Spleen (tissue), 11 donors: Measurements from ENCODE around the gene LITAF. TPM values are rescaled to one million over a fixed set of nuclear protein-coding genes. Genes with fewer than 3 reads are reported as not detected.

Experiments used
- DNase-seq: peaks from one replicate; pipeline ENCODE4 v3.0.0-alpha.2; 2020
- H3K27ac ChIP-seq, 8 donors: fragments of 200-600 bp; sonication (generic) in 7 of 8; 1 replicate in 4 of 8; 2 replicates in 4 of 8; pipeline versions ENCODE4 v1.5.0 to v1.8.0; 2016 to 2021; ENCODE audit warnings: inconsistent platforms in 4 of 8, mild to moderate bottlenecking in 4 of 8, moderate library complexity in 1 of 8
- H3K27me3 ChIP-seq, 7 donors: fragments of 200-600 bp; sonication (generic) in 6 of 7; replicated peaks in 1 of 7; 1 replicate in 4 of 7; 2 replicates in 3 of 7; pipeline versions ENCODE4 v1.5.0 to v1.8.0; 2016 to 2021; ENCODE audit warnings: inconsistent platforms in 3 of 7, mild to moderate bottlenecking in 1 of 7
- H3K36me3 ChIP-seq, 6 donors: fragments of 200-600 bp; sonication (generic) in 5 of 6; 1 replicate in 4 of 6; 2 replicates in 2 of 6; pipeline versions ENCODE4 v1.5.0 to v1.8.0; 2016 to 2021; ENCODE audit warnings: inconsistent platforms in 2 of 6
- H3K4me1 ChIP-seq, 6 donors: fragments of 200-600 bp; sonication (generic) in 5 of 6; 1 replicate in 3 of 6; 2 replicates in 3 of 6; pipeline versions ENCODE4 v1.5.0 to v1.8.0; 2016 to 2021; ENCODE audit warnings: inconsistent platforms in 3 of 6
- H3K4me3 ChIP-seq, 8 donors: fragments of 200-600 bp; sonication (generic) in 7 of 8; 1 replicate in 4 of 8; 2 replicates in 4 of 8; pipeline versions ENCODE4 v1.5.0 to v1.8.0; 2016 to 2021; ENCODE audit warnings: inconsistent platforms in 4 of 8, mild to moderate bottlenecking in 4 of 8, moderate library complexity in 2 of 8
- H3K9me3 ChIP-seq, 8 donors: fragments of 200-600 bp; sonication (generic) in 7 of 8; 1 replicate in 4 of 8; 2 replicates in 4 of 8; pipeline versions ENCODE4 v1.5.0 to v1.8.0; 2016 to 2021; ENCODE audit warnings: inconsistent platforms in 4 of 8
- POLR2A ChIP-seq, 3 donors: fragments of 450-650 bp; IDR thresholded peaks; one replicate each; pipeline ENCODE4 v1.5.1; 2017; ENCODE audit warnings: antibody characterized with exemption in 3 of 3, mild to moderate bottlenecking in 1 of 3
- POLR2AphosphoS5 ChIP-seq, 3 donors: sonication (generic); formaldehyde crosslinking; IDR thresholded peaks; one replicate each; pipeline ENCODE4 v1.5.1; 2017; ENCODE audit warnings: antibody characterized with exemption in 3 of 3
- WGBS, 5 donors: extraction: QIAGEN DNeasy Blood & Tissue Kit in 3 of 5; methylation state at CpG; one replicate each; pipeline versions ENCODE4 v1.1.5 to v1.1.7; 2013 to 2018; 5-methylcytosine and 5-hydroxymethylcytosine counted together
- intact Hi-C: fragments of 100-400 bp; cut with DNase I; formaldehyde crosslinking; loops from one replicate; pipeline ENCODE4 v1.15.0; 2023; ENCODE audit warnings: low total_unique reads
- polyA plus RNA-seq, 3 donors: library from polyadenylated mRNA; stranded (reverse); fragments of 200-250 nt; gene quantifications; one replicate each; pipeline ENCODE4 v1.2.1, GENCODE V29; 2013
- total RNA-seq, 7 donors: library from RNA; depleted of rRNA in 3 of 7; stranded (reverse); fragments of >200 nt in 3 of 7; fragmentation: NEBNext Ultra II Directional in 4 of 7; extraction: Animal tissue kit (Norgen Biotek cat#: 25700) in 4 of 7; gene quantifications; one replicate each; pipeline versions ENCODE4 v1.1.0 to v1.2.1, GENCODE V29; 2016 to 2021
- TF ChIP-seq, protein P1 (sequence below), 11 experiments: fragments of 200-600 bp in 7 of 11; fragments of 450-650 bp in 4 of 11; sonication (generic) in 4 of 11; IDR thresholded peaks in 8 of 11; conservative IDR thresholded peaks in 3 of 11; 1 replicate in 7 of 11; 2 replicates in 4 of 11; pipeline versions ENCODE4 v1.4.0 to v1.8.0; 2016 to 2021; ENCODE audit warnings: antibody characterized with exemption in 11 of 11, inconsistent platforms in 4 of 11, mild to moderate bottlenecking in 1 of 11
- donor health status: healthy with polysubstance abuse.
- donor health status: DM: no; HTN: no; CAD: no; lungs with moderate emphysema.
- donor health status: DM: no; HTN: no; CAD: no.
- donor health status: Bipolar disorder and iron deficiency.
- donor health status: healthy.
- donor health status: DM: no; HTN: no; CAD: no.
- donor health status: DM: yes; HTN: yes; CAD: no.

Gene LITAF
- total and polyA plus RNA-seq, 10 donors, result 55.8 to 312 (median 162) TPM

DNA sequence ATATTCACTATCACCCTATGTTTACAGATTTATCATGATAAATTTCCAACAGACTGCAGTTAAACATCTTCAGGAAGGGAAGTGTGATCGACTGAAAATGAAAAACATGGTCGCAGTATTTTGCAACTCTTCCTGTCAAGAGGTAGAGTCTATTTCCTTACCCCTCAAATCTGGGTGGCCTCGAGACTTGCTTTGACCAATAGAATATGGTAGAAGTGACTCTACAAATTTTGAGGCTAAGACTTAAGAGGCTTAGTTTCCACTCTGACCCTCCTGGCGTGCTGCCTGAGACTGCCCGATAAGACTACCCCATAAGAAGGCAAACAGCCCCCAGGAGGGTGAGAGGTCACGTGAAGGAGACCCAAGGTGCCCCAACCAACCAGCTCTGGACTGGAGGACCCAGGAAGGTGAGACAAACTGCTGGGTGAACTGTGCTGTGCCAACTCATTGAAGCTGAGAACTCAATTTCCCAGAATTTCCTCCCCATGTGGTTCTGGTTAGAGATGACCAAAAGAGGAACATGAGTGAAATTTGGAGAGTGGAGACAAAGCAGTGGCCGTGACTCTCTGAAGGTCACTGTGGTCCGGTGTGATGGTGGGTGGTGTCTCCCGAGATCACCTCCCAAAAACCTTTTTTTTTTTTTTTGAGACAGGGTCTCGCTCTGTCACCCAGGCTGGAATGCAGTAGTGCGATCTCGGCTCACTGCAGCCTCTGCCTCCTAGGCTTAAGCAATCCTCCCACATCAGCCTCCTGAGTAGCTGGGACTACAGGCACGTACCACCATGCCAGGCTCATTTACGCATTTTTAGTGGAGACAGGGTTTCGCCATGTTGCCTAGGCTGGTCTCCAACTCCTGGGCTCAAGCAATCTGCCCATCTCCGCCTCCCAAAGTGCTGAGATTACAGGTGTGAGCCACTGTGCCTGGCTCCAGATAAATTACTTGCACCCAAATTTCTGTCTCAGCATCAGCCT is 38.2 kb upstream of the LITAF start:
- Histone ChIP-seq H3K4me1 (peaks cover 28 to 98% (median 66%) of the 10 kb centered on the region in 6 donors), H3K4me3 (peak overlapping the region in 1 of 8 donors; percentile 54), H3K36me3 (no peaks in the 10 kb centered on the region), H3K27me3 (no peaks in the 10 kb centered on the region), H3K9me3 (peaks cover 0 to 6% (median 0%) of the 10 kb centered on the region in 8 donors), H3K27ac (peak overlapping the region in 7 of 8 donors; percentile 70 to 93 (median 87))
- TF ChIP-seq, protein P1, sequence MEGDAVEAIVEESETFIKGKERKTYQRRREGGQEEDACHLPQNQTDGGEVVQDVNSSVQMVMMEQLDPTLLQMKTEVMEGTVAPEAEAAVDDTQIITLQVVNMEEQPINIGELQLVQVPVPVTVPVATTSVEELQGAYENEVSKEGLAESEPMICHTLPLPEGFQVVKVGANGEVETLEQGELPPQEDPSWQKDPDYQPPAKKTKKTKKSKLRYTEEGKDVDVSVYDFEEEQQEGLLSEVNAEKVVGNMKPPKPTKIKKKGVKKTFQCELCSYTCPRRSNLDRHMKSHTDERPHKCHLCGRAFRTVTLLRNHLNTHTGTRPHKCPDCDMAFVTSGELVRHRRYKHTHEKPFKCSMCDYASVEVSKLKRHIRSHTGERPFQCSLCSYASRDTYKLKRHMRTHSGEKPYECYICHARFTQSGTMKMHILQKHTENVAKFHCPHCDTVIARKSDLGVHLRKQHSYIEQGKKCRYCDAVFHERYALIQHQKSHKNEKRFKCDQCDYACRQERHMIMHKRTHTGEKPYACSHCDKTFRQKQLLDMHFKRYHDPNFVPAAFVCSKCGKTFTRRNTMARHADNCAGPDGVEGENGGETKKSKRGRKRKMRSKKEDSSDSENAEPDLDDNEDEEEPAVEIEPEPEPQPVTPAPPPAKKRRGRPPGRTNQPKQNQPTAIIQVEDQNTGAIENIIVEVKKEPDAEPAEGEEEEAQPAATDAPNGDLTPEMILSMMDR (IDR thresholded peaks at IDR 0.05 in 8 of 11, conservative IDR thresholded peaks at IDR 0.05 in 3 of 11), result no peak
- TF ChIP-seq POLR2AphosphoS5 (IDR thresholded peaks at IDR 0.05) (peak in 1 of 3 donors; percentile 23), POLR2A (IDR thresholded peaks at IDR 0.05) (no peak)
- 49 to 66% (median 59%) methylated on average over 15 to 16 of the region's 16 CpGs for WGBS, 5 donors
- intact Hi-C loops, result no loop called here
- no peak for DNase-seq

DNA sequence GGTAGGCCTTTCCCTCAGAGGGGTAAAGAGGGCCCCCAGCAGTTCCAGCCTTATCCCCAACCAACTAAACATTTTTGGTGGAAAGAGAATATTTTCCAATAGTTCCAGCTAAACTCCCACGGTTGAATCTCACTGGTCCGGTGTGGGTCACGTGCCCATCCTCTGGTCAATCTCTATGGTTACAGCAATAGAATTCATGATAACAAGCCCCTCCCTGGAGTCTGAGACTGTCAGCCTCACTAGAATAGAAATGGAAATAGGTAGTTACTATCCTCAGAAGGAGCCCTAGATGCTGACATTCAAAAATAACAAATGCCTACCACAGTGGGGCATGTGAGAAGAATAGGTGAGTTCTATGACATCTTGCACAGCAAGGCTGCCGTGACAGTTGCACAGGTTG is 37.5 kb upstream of the LITAF start:
- no peak for DNase-seq
- H3K4me3 ChIP-seq, result peak overlapping the region in 1 of 8 donors; percentile 54
- TF ChIP-seq POLR2A (IDR thresholded peaks at IDR 0.05) (no peak), POLR2AphosphoS5 (IDR thresholded peaks at IDR 0.05) (no peak)
- TF ChIP-seq, protein P1 (IDR thresholded peaks at IDR 0.05 in 8 of 11, conservative IDR thresholded peaks at IDR 0.05 in 3 of 11), result no peak
- H3K4me1 ChIP-seq, result peaks cover 28 to 98% (median 66%) of the 10 kb centered on the region in 6 donors
- no peaks in the 10 kb centered on the region for H3K36me3 ChIP-seq
- 90 to 95% (median 92%) methylated on average over 4 of the region's 4 CpGs for WGBS, 5 donors
- intact Hi-C loops, result no loop called here
- H3K9me3 ChIP-seq, result peaks cover 0 to 6% (median 0%) of the 10 kb centered on the region in 8 donors
- H3K27ac ChIP-seq, result peak overlapping the region in 7 of 8 donors; percentile 70 to 93 (median 87)
- H3K27me3 ChIP-seq, result no peaks in the 10 kb centered on the region

DNA sequence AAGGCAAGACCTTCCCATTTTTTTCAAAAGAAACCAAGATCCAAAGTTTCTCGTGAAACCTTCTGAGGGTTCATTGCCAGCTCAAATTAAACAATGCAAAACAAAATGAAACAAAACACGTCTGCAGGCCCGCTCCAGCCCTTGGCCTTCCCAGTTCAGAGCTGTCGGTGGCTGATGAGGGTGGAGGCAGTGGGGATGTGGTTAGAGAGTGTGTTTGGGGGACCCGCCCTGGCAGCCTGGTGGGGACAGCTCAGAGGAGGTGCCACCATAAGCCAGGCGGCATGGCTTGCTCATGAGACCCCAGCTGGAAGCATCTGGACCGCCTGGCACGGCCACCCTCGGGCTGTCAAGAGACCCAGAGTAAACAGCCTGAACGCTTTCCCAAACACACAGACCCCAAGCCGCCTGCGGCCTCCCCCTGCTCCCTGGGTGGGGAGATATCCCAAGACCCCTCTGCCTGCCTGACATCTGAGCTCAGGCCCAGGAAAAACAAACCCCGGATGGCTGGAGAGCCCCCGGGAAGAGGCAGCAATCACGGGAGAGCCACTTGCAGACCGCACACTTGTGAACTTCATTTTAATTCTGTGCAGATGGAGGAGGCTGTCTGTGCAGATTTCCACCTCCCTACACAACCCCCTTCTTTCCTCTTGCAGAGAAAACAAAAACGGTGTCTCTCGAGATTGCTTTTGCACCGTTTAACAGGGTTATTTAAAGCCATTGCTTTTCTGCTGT is 35.4 kb upstream of the LITAF start:
- TF ChIP-seq, protein P1 (IDR thresholded peaks at IDR 0.05 in 8 of 11, conservative IDR thresholded peaks at IDR 0.05 in 3 of 11), result no peak
- TF ChIP-seq POLR2AphosphoS5 (IDR thresholded peaks at IDR 0.05), result peak; percentile 49 to 60 (median 57)
- Histone ChIP-seq H3K4me3 (peak overlapping the region in 4 of 8 donors; percentile 1 to 55 (median 10)), H3K4me1 (peaks cover 22 to 88% (median 67%) of the 10 kb centered on the region in 6 donors), H3K27me3 (no peaks in the 10 kb centered on the region), H3K27ac (peak overlapping the region; percentile 45 to 93 (median 64)), H3K9me3 (peaks cover 0 to 6% (median 0%) of the 10 kb centered on the region in 8 donors), H3K36me3 (no peaks in the 10 kb centered on the region)
- intact Hi-C loops, result no loop called here
- peak; percentile 88 for DNase-seq
- 14 to 24% (median 18%) methylated on average over 16 to 19 of the region's 19 CpGs for WGBS, 5 donors
